ENCODE results near the gene NPSR1. TPM values are rescaled to one million over a fixed set of nuclear protein-coding genes. Genes with fewer than 3 reads are reported as not detected.
"Not testable (repeated sequence)": the region's sequence is repeated elsewhere in the genome, so short reads cannot be mapped to it uniquely, and the experiment has no call there.

The NPSR1 gene
- total RNA-seq, 1 experiment from 2014 or later: not detected

GRCh38 chr7:34807548-34808340 is 149.7 kb downstream of the NPSR1 start:
- Mint-ChIP-seq H3K4me3 (ENCODE audit: unreplicated experiment) (no peak overlapping the region), H3K36me3 (ENCODE audit: insufficient read depth, unreplicated experiment) (no peaks in the 10 kb centered on the region)
- CTCF ChIA-PET: no interaction called here

GRCh38 chr7:34814203-34814842 is 156.3 kb downstream of the NPSR1 start:
- H3K27ac Mint-ChIP-seq (ENCODE audit: low read depth, unreplicated experiment); POLR2A ChIA-PET; H3K4me1 Mint-ChIP-seq (ENCODE audit: insufficient read depth, unreplicated experiment); H3K4me3 Mint-ChIP-seq (ENCODE audit: unreplicated experiment); intact Hi-C loops (cut with micrococcal nuclease); H3K36me3 Mint-ChIP-seq (ENCODE audit: insufficient read depth, unreplicated experiment); BruUV-seq (replicated peaks); H3K9me3 Mint-ChIP-seq (ENCODE audit: unreplicated experiment): not testable (repeated sequence)
- peak; percentile 38 for DNase-seq (ENCODE audit: unreplicated experiment)
- H3K27me3 Mint-ChIP-seq (ENCODE audit: insufficient read depth, unreplicated experiment): peaks cover 27% of the 10 kb centered on the region
- CTCF ChIA-PET: interaction anchor here (0.5 to 1.1 kb wide), 2 partner anchors 8 to 17 kb away, joined by 3 read pairs; no protein-coding TSS in a partner anchor

More at GRCh38 chr7:34807548-34808340, 149.7 kb downstream of the NPSR1 start:
- DNase-seq (ENCODE audit: unreplicated experiment): no peak
- Mint-ChIP-seq H3K27ac (ENCODE audit: low read depth, unreplicated experiment) (no peak overlapping the region), H3K27me3 (ENCODE audit: insufficient read depth, unreplicated experiment) (peaks cover 39% of the 10 kb centered on the region), H3K9me3 (ENCODE audit: unreplicated experiment) (no peaks in the 10 kb centered on the region), H3K4me1 (ENCODE audit: insufficient read depth, unreplicated experiment) (no peaks in the 10 kb centered on the region)
- intact Hi-C loops (cut with micrococcal nuclease): no loop called here
- POLR2A ChIA-PET: no interaction called here
- no TSS peak for BruUV-seq (replicated peaks)
- TF ChIP-seq, protein P1, sequence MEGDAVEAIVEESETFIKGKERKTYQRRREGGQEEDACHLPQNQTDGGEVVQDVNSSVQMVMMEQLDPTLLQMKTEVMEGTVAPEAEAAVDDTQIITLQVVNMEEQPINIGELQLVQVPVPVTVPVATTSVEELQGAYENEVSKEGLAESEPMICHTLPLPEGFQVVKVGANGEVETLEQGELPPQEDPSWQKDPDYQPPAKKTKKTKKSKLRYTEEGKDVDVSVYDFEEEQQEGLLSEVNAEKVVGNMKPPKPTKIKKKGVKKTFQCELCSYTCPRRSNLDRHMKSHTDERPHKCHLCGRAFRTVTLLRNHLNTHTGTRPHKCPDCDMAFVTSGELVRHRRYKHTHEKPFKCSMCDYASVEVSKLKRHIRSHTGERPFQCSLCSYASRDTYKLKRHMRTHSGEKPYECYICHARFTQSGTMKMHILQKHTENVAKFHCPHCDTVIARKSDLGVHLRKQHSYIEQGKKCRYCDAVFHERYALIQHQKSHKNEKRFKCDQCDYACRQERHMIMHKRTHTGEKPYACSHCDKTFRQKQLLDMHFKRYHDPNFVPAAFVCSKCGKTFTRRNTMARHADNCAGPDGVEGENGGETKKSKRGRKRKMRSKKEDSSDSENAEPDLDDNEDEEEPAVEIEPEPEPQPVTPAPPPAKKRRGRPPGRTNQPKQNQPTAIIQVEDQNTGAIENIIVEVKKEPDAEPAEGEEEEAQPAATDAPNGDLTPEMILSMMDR (IDR thresholded peaks at IDR 0.05; ENCODE audit: unreplicated experiment): no peak

- no peak overlapping the region for H3K27ac Mint-ChIP-seq (ENCODE audit: low read depth, unreplicated experiment)
- TF ChIP-seq, protein P1 (IDR thresholded peaks at IDR 0.05; ENCODE audit: unreplicated experiment): no peak
- no peak for DNase-seq (ENCODE audit: unreplicated experiment)
- POLR2A ChIA-PET: interaction anchor here (0.6 kb wide), 1 partner anchor 24 kb away, joined by 3 read pairs; no protein-coding TSS in a partner anchor
- CTCF ChIA-PET: interaction anchor here (0.6 to 5.0 kb wide), 3 partner anchors 16 to 700 kb away, joined by 3 to 44 read pairs (median 3); no protein-coding TSS in a partner anchor
- BruUV-seq (replicated peaks): no TSS peak
- intact Hi-C loops (cut with micrococcal nuclease): loop anchor here (5.0 kb wide), 2 partner anchors 105 to 715 kb away; no protein-coding TSS in a partner anchor
- no peaks in the 10 kb centered on the region for H3K4me1 Mint-ChIP-seq (ENCODE audit: insufficient read depth, unreplicated experiment)
- no peaks in the 10 kb centered on the region for H3K9me3 Mint-ChIP-seq (ENCODE audit: unreplicated experiment)
- H3K27me3 Mint-ChIP-seq (ENCODE audit: insufficient read depth, unreplicated experiment): peaks cover 10% of the 10 kb centered on the region
- H3K36me3 Mint-ChIP-seq (ENCODE audit: insufficient read depth, unreplicated experiment): no peaks in the 10 kb centered on the region
- H3K4me3 Mint-ChIP-seq (ENCODE audit: unreplicated experiment): no peak overlapping the region
These were observed 164.0 kb downstream of the NPSR1 start for GRCh38 chr7:34821932-34822558.

- Mint-ChIP-seq H3K36me3 (ENCODE audit: insufficient read depth, unreplicated experiment) (no peaks in the 10 kb centered on the region), H3K4me1 (ENCODE audit: insufficient read depth, unreplicated experiment) (no peaks in the 10 kb centered on the region), H3K9me3 (ENCODE audit: unreplicated experiment) (no peaks in the 10 kb centered on the region), H3K4me3 (ENCODE audit: unreplicated experiment) (no peak overlapping the region), H3K27ac (ENCODE audit: low read depth, unreplicated experiment) (no peak overlapping the region), H3K27me3 (ENCODE audit: insufficient read depth, unreplicated experiment) (peaks cover 10% of the 10 kb centered on the region)
- ChIA-PET CTCF (interaction anchor here (0.6 to 5.0 kb wide), 16 partner anchors 14 to 210 kb away, joined by 3 to 44 read pairs (median 3); no protein-coding TSS in a partner anchor), POLR2A (no interaction called here)
- peak; percentile 57 for DNase-seq (ENCODE audit: unreplicated experiment)
- intact Hi-C loops (cut with micrococcal nuclease): loop anchor here (1.0 to 5.0 kb wide), 3 partner anchors 104 to 714 kb away; no protein-coding TSS in a partner anchor
- TF ChIP-seq, protein P1 (IDR thresholded peaks at IDR 0.05; ENCODE audit: unreplicated experiment): peak; percentile 92
- BruUV-seq (replicated peaks): no TSS peak
These were observed 165.7 kb downstream of the NPSR1 start for GRCh38 chr7:34823650-34824258.
